Breast epithelium (tissue), 4 donors: ENCODE results near the gene NRXN3. TPM values are rescaled to one million over a fixed set of nuclear protein-coding genes. Genes with fewer than 3 reads are reported as not detected.

Experiments
- DNase-seq, 2 donors: peaks; one replicate each; pipeline ENCODE4 v3.0.0-alpha.2; 2019; ENCODE audit warnings: low spot score in 2 of 2
- H3K27ac ChIP-seq, 2 donors: fragments of 200-600 bp; sonication (generic) in 1 of 2; one replicate each; pipeline ENCODE4 v1.5.1; 2016 to 2019; ENCODE audit warnings: mild to moderate bottlenecking in 1 of 2
- H3K27me3 ChIP-seq, 2 donors: fragments of 200-600 bp; sonication (generic) in 1 of 2; one replicate each; pipeline versions ENCODE4 v1.5.1 to v1.6.0; 2017 to 2019; ENCODE audit warnings: control low read depth in 1 of 2, mild to moderate bottlenecking in 1 of 2
- H3K36me3 ChIP-seq: fragments of 200-600 bp; one replicate; pipeline ENCODE4 v1.5.1; 2019
- H3K4me1 ChIP-seq, 2 donors: fragments of 200-600 bp; sonication (generic); one replicate each; pipeline ENCODE4 v1.5.1; 2016 to 2019; ENCODE audit warnings: control low read depth in 1 of 2
- H3K4me3 ChIP-seq, 3 donors: fragments of 200-600 bp; sonication (generic); 1 replicate in 2 of 3; 2 replicates in 1 of 3; pipeline ENCODE4 v1.5.1; 2016 to 2019; ENCODE audit warnings: mild to moderate bottlenecking in 3 of 3, moderate library complexity in 2 of 3
- H3K9me3 ChIP-seq, 2 donors: fragments of 200-600 bp; sonication (generic) in 1 of 2; one replicate each; pipeline ENCODE4 v1.5.1; 2016 to 2019; ENCODE audit warnings: control low read depth in 1 of 2
- POLR2A ChIP-seq: fragments of 450-650 bp; IDR thresholded peaks from one replicate; pipeline ENCODE4 v1.6.1; 2016; ENCODE audit warnings: antibody characterized with exemption, mild to moderate bottlenecking, moderate library complexity
- POLR2AphosphoS5 ChIP-seq, 3 donors: sonication (generic); formaldehyde crosslinking; IDR thresholded peaks; one replicate each; pipeline ENCODE4 v1.6.1; 2017; ENCODE audit warnings: antibody characterized with exemption in 3 of 3
- intact Hi-C: fragments of 100-400 bp; cut with DNase I; formaldehyde crosslinking; loops from one replicate; pipeline ENCODE4 v1.15.1; 2023; ENCODE audit warnings: low total_unique reads
- total RNA-seq, 3 donors: library from RNA; depleted of rRNA; stranded (reverse); fragments of >200 nt; gene quantifications; one replicate each; pipeline ENCODE4 v1.1.0, GENCODE V29; 2016
- TF ChIP-seq, protein P1 (sequence below), 3 donors: fragments of 450-650 bp; IDR thresholded peaks; one replicate each; pipeline ENCODE4 v1.5.1; 2016 to 2017; ENCODE audit warnings: antibody characterized with exemption in 3 of 3, mild to moderate bottlenecking in 3 of 3, moderate library complexity in 3 of 3

NRXN3 gene
- total RNA-seq, 3 donors from 2014 or later: 2.9 to 3.6 (median 3.5) TPM

DNA sequence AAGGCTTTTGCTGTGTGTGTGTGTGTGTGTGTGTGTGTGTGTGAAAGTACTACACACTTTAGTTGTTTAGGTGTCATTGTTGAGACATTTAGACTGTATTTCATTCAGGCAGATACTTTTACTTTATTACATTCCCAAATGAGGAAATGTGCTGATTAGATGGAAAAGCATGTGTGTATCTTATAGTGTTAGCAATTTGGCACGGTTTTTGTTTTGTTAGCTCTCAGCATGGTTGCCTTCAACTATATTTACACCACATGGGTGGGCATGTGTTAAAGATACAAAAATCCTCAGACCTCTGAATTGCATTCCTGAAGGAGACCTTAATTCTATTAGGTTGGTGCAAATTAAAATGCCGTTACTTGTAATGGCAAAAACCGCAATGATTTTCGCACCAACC lies 1161.7 kb downstream of the NRXN3 start:
- no peak overlapping the region for H3K27ac ChIP-seq

DNA sequence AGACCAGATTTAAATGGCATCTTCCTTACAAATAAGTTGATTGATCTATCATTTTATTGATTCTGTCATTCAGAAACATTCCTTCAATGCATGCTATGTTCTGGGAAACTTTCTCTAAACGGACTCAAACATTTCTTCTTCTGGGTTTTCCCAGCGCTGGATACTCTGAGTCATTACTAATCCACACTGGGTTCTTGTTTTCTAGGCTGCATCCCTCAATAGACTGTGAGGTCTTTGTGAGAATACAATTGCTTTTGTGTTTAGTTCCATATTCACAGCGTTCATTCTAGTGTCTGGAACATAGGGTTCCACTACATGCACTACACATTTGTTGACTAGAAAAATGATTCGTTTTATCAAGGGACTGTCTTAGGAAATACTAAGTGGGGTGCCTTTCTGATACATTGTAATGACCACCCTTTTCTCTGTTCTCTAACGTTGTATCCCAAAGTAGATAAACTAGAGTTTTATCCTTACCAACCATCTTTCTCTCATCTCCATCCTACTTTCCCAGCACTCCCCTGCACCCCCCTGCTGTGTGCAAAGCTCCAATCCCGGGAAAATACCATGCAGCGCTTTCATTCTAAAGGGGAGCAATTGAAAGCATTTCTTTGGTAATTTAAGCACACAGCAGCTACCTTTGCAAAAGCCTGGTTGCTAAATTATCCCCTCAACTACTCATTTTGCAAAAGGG lies 1162.5 kb downstream of the NRXN3 start:
- TF ChIP-seq, protein P1, sequence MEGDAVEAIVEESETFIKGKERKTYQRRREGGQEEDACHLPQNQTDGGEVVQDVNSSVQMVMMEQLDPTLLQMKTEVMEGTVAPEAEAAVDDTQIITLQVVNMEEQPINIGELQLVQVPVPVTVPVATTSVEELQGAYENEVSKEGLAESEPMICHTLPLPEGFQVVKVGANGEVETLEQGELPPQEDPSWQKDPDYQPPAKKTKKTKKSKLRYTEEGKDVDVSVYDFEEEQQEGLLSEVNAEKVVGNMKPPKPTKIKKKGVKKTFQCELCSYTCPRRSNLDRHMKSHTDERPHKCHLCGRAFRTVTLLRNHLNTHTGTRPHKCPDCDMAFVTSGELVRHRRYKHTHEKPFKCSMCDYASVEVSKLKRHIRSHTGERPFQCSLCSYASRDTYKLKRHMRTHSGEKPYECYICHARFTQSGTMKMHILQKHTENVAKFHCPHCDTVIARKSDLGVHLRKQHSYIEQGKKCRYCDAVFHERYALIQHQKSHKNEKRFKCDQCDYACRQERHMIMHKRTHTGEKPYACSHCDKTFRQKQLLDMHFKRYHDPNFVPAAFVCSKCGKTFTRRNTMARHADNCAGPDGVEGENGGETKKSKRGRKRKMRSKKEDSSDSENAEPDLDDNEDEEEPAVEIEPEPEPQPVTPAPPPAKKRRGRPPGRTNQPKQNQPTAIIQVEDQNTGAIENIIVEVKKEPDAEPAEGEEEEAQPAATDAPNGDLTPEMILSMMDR (IDR thresholded peaks at IDR 0.05): no peak
- TF ChIP-seq POLR2AphosphoS5 (IDR thresholded peaks at IDR 0.05) (no peak), POLR2A (no peak)
- intact Hi-C loops: no loop called here
- no peak overlapping the region for H3K27ac ChIP-seq
- H3K4me3 ChIP-seq: no peak overlapping the region
- no peaks in the 10 kb centered on the region for H3K9me3 ChIP-seq
- no peaks in the 10 kb centered on the region for H3K27me3 ChIP-seq
- H3K4me1 ChIP-seq: no peaks in the 10 kb centered on the region
- DNase-seq: no peak
- H3K36me3 ChIP-seq: no peaks in the 10 kb centered on the region

More for the DNA sequence above, 1161.7 kb downstream of the NRXN3 start:
- DNase-seq: no peak
- Histone ChIP-seq H3K27me3 (no peaks in the 10 kb centered on the region), H3K4me1 (no peaks in the 10 kb centered on the region), H3K9me3 (no peaks in the 10 kb centered on the region), H3K4me3 (no peak overlapping the region), H3K36me3 (no peaks in the 10 kb centered on the region)
- TF ChIP-seq POLR2A (no peak), POLR2AphosphoS5 (IDR thresholded peaks at IDR 0.05) (no peak)
- TF ChIP-seq, protein P1 (IDR thresholded peaks at IDR 0.05): no peak
- intact Hi-C loops: no loop called here

DNA sequence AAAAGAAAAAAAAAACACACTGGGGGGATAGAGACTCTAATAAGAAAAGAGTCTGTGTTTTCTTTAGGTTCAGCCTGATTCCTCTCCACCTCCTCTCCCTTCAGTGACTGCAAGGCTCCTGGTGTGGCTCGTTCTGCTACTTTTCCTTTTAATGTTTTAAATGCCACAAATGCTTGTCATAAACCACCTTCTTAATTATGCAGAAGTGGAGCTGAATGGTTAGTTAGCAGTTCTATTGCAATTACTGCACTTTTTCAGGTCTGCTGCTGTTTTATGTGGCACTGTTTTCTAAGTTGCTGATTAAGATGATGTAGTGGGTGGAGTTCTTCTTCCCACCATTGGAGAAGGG lies 1163.0 kb downstream of the NRXN3 start:
- no peak for DNase-seq
- no peaks in the 10 kb centered on the region for H3K27me3 ChIP-seq
- H3K36me3 ChIP-seq: no peaks in the 10 kb centered on the region
- H3K4me3 ChIP-seq: no peak overlapping the region
- no peak overlapping the region for H3K27ac ChIP-seq
- no peak for TF ChIP-seq POLR2A
- no peak for TF ChIP-seq POLR2AphosphoS5 (IDR thresholded peaks at IDR 0.05)
- TF ChIP-seq, protein P1 (IDR thresholded peaks at IDR 0.05): no peak
- intact Hi-C loops: no loop called here
- H3K9me3 ChIP-seq: no peaks in the 10 kb centered on the region
- H3K4me1 ChIP-seq: no peaks in the 10 kb centered on the region

DNA sequence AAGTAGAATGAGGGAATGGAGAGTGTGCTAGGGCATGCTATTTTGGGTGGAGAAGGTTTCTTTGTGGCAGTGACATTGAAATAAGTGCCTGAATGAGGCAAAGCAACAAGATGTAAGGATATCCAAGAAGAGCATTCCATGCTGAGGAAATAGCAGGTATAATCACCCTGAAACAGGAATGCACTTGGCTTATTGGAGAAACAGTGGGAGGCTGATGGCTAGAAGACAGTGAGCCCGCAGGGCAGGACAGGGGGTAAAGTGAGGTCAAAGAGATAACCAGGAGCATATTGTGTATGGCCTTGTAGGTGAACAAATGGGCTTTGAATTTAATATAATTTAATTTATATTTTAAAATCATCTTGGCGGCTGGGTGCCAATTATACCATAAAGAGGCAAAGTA lies 1164.1 kb downstream of the NRXN3 start:
- no peaks in the 10 kb centered on the region for H3K4me1 ChIP-seq
- intact Hi-C loops: no loop called here
- no peak for DNase-seq

DNA sequence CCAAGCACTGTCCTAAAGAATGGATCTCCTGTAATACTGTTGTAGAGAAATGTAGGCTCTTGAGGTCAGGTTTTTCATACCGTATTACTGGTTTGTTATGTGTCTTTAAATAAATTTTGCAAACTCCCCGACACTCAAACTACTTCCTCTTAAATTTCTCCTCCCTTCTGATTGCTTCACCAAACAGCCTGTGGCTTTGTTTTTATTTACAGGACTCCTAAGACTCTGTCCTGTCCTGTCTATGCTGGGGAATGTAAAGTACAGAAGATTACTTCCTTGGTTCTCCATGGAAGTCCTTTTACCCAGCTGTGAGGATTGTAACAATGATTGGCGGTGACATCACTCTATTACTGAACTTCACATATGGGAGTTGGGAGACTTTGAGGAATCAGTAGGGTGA lies 1167.6 kb downstream of the NRXN3 start:
- H3K9me3 ChIP-seq: no peaks in the 10 kb centered on the region
- no peak overlapping the region for H3K4me3 ChIP-seq
- H3K27me3 ChIP-seq: no peaks in the 10 kb centered on the region
- no peaks in the 10 kb centered on the region for H3K36me3 ChIP-seq
- no peak overlapping the region for H3K27ac ChIP-seq
- intact Hi-C loops: no loop called here
- no peaks in the 10 kb centered on the region for H3K4me1 ChIP-seq
- no peak for DNase-seq
- TF ChIP-seq, protein P1 (IDR thresholded peaks at IDR 0.05): no peak
- no peak for TF ChIP-seq POLR2AphosphoS5 (IDR thresholded peaks at IDR 0.05)

More for the DNA sequence above, 1164.1 kb downstream of the NRXN3 start:
- H3K9me3 ChIP-seq: no peaks in the 10 kb centered on the region
- no peaks in the 10 kb centered on the region for H3K27me3 ChIP-seq
- TF ChIP-seq, protein P1 (IDR thresholded peaks at IDR 0.05): no peak
- no peak for TF ChIP-seq POLR2A
- TF ChIP-seq POLR2AphosphoS5 (IDR thresholded peaks at IDR 0.05): no peak
- no peaks in the 10 kb centered on the region for H3K36me3 ChIP-seq
- no peak overlapping the region for H3K27ac ChIP-seq
- H3K4me3 ChIP-seq: no peak overlapping the region
